Measurements from ENCODE around the gene ALDH8A1.

GRCh38 chr6:134909701-134910592, 40.0 kb downstream of the ALDH8A1 start:
- TF ChIP-seq POLR2A (IDR thresholded peaks at IDR 0.05) (no peak), POLR2AphosphoS5 (IDR thresholded peaks at IDR 0.05) (no peak)
- TF ChIP-seq, protein P1, sequence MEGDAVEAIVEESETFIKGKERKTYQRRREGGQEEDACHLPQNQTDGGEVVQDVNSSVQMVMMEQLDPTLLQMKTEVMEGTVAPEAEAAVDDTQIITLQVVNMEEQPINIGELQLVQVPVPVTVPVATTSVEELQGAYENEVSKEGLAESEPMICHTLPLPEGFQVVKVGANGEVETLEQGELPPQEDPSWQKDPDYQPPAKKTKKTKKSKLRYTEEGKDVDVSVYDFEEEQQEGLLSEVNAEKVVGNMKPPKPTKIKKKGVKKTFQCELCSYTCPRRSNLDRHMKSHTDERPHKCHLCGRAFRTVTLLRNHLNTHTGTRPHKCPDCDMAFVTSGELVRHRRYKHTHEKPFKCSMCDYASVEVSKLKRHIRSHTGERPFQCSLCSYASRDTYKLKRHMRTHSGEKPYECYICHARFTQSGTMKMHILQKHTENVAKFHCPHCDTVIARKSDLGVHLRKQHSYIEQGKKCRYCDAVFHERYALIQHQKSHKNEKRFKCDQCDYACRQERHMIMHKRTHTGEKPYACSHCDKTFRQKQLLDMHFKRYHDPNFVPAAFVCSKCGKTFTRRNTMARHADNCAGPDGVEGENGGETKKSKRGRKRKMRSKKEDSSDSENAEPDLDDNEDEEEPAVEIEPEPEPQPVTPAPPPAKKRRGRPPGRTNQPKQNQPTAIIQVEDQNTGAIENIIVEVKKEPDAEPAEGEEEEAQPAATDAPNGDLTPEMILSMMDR (IDR thresholded peaks at IDR 0.05): no peak
